Endothelial cell (in vitro differentiated cells): ENCODE results near the gene PURA. TPM values are rescaled to one million over a fixed set of nuclear protein-coding genes. Genes with fewer than 3 reads are reported as not detected.

Source experiments
- DNase-seq: peaks from one replicate; pipeline ENCODE4 v3.0.0; 2021; ENCODE audit warnings: low spot score
- H3K27ac Mint-ChIP-seq: one replicate; pipeline ENCODE4 v1.8.0; 2021; ENCODE audit warnings: mixed read lengths, inconsistent platforms; ENCODE audit not compliant: unreplicated experiment
- H3K27me3 Mint-ChIP-seq: one replicate; pipeline ENCODE4 v1.8.0; 2021; ENCODE audit warnings: mild to moderate bottlenecking, moderate library complexity, mixed read lengths, inconsistent platforms; ENCODE audit not compliant: unreplicated experiment
- H3K36me3 Mint-ChIP-seq: one replicate; pipeline ENCODE4 v1.8.0; 2021; ENCODE audit warnings: mild to moderate bottlenecking, low read depth, mixed read lengths, inconsistent platforms; ENCODE audit not compliant: unreplicated experiment
- H3K4me1 Mint-ChIP-seq: one replicate; pipeline ENCODE4 v1.8.0; 2021; ENCODE audit warnings: mild to moderate bottlenecking, mixed read lengths, inconsistent platforms; ENCODE audit not compliant: unreplicated experiment
- H3K4me3 Mint-ChIP-seq: one replicate; pipeline ENCODE4 v1.8.0; 2021; ENCODE audit warnings: mild to moderate bottlenecking, mixed read lengths, inconsistent platforms; ENCODE audit not compliant: unreplicated experiment
- H3K9me3 Mint-ChIP-seq: one replicate; pipeline ENCODE4 v1.8.0; 2021; ENCODE audit warnings: mixed read lengths, inconsistent platforms; ENCODE audit not compliant: unreplicated experiment
- total RNA-seq: library from RNA; stranded (reverse); fragmentation: NEBNext Ultra II Directional; extraction: Animal tissue kit (Norgen Biotek cat#: 25700); gene quantifications from one replicate; pipeline ENCODE4 v1.2.1, GENCODE V29; 2021; ENCODE audit not compliant: unreplicated experiment
- TF ChIP-seq, protein P1 (sequence below): fragments of 200-600 bp; sonication (generic); IDR thresholded peaks from one replicate; pipeline ENCODE4 v1.5.0; 2021; ENCODE audit warnings: antibody characterized with exemption; ENCODE audit not compliant: unreplicated experiment

The PURA gene
- total RNA-seq, 1 donor from 2014 or later, result 6.2 TPM

DNA sequence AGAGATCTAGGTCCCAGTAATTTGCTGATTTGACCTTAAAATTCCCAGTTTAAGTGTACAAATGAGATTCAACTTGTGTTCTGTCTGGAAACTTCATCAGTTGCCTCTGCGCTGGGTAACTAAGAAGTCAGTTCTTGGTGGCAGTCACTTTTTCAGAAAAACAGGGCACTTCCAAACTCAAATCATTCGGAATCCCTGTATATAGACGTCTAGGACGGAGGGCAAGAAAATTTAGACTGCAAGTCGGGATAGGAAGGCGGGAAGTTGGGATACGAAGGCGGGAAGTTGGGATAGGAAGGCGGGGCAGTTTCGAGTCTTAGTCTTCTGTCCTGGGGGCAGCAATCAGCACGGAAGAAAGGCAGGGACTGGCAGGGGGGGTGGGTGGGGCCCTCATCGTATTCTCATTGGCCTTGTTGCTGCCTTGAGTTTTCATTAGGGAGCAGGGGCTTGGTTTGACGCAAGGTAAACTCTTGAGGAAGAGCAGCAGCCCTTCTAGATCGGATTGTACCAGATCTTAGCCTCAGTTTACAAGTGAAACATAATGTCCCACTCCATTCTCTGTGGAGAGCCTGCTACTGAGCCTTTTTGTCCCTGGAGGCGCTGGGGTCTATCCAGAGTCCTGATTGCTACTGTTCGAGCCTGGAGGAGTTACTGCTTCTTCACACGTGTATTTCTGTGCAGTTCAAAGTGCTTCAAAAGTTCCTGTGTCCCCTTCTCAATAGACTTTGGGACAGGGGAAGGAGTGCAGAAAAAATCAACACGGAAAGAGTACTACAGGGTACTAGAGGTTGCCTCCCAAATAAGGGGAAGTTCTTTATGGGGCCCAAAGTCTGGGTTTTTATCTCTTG lies 2.7 kb upstream of the PURA start:
- H3K27me3 Mint-ChIP-seq, result peaks cover 14% of the 10 kb centered on the region
- TF ChIP-seq, protein P1, sequence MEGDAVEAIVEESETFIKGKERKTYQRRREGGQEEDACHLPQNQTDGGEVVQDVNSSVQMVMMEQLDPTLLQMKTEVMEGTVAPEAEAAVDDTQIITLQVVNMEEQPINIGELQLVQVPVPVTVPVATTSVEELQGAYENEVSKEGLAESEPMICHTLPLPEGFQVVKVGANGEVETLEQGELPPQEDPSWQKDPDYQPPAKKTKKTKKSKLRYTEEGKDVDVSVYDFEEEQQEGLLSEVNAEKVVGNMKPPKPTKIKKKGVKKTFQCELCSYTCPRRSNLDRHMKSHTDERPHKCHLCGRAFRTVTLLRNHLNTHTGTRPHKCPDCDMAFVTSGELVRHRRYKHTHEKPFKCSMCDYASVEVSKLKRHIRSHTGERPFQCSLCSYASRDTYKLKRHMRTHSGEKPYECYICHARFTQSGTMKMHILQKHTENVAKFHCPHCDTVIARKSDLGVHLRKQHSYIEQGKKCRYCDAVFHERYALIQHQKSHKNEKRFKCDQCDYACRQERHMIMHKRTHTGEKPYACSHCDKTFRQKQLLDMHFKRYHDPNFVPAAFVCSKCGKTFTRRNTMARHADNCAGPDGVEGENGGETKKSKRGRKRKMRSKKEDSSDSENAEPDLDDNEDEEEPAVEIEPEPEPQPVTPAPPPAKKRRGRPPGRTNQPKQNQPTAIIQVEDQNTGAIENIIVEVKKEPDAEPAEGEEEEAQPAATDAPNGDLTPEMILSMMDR, result no peak
- no peaks in the 10 kb centered on the region for H3K9me3 Mint-ChIP-seq
- peaks cover 38% of the 10 kb centered on the region for H3K4me1 Mint-ChIP-seq
- H3K4me3 Mint-ChIP-seq, result no peak overlapping the region
- DNase-seq, result peak; percentile 6
- peaks cover 4% of the 10 kb centered on the region for H3K36me3 Mint-ChIP-seq
- peak overlapping the region; percentile 19 for H3K27ac Mint-ChIP-seq

DNA sequence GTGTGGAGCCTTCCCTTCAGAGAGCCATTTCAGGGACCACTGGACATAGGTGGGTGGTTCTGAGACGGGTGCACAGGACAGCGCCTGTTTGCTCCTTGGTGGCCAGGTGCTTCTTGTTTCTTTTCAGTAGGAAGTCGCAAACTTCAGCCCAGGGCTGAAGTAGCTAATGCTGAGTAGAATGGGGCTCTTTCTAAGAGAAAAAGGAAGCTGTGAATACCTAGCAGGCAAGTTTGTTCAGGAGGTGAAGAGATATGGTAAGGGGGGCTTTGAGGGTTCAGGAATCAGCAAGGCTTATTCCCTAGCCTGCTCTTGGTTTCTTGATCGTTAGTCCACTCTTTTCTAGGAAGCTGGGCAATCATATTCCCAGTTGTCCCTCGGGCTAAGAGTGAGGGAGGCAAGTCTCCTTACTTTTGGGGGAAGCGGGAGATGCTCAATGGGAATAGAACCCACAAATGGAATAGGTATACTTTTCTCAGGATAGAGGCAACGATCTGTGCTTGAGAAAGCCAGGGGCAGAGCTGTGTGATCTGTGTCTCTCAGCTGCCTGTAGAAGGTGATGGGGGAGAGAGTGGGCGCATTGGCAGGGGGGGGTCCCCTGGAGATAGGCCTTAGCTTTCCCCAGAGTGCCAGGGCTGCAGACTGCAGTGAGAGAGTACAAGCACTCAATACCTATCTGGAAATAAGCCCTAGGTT lies 1.9 kb upstream of the PURA start:
- Mint-ChIP-seq H3K4me3 (peak overlapping the region; percentile 73), H3K27me3 (peaks cover 14% of the 10 kb centered on the region), H3K36me3 (peaks cover 4% of the 10 kb centered on the region), H3K4me1 (peaks cover 32% of the 10 kb centered on the region), H3K9me3 (no peaks in the 10 kb centered on the region), H3K27ac (no peak overlapping the region)
- DNase-seq, result no peak
- TF ChIP-seq, protein P1, result no peak

DNA sequence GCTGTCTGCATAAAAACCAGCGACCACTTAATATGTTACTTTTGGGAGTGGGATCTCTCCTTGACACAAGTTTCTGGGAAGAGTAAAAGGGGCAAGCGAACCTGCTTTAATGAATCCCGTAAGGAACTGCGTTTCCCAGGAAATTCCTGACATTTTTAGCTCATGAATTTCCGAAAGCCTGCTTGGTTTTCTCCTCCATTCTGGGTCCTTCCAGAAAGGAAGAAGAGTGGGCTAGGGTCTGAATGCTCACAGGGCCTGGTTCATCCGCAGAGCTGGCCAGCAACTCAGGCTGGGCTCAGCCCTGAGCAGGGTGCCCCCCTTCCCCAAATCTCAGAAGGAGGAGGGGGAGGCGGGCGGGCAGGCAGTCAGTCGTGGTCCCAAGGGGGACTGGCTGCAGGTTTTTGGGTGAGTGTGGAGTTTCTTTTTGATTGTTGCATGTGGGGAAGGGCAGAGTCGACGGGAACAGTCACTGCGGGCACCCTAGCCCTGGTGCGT lies 1.2 kb upstream of the PURA start:
- H3K4me1 Mint-ChIP-seq, result peaks cover 30% of the 10 kb centered on the region

DNA sequence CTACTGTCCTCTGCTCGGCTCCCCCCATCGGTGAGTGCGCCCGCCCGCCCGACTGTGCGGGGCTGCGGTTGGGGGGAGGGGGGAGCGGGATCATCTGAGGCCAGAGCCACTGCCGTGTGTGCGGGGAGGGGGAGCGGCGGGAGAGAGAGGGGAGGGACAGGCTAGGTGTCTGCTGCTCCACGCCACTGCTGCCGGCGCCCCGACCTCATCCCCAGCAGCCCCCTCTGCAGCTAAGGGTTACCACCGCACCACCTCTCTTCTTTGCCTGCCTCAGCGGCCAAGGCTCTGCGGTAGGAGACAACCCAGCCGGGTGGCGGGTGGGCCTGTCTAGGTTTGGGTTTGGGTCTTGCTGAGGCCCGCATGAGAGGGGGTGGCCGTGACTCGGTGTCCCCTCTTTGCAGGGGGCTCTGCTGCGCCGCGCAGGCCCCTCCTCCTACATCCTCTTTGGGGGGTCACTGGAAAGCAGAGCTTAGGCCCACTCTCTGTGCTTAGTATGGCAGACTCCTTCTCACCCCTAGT lies 670 bp upstream of the PURA start:
- Mint-ChIP-seq H3K4me3 (peak overlapping the region; percentile 71), H3K4me1 (peaks cover 30% of the 10 kb centered on the region), H3K27me3 (peaks cover 12% of the 10 kb centered on the region), H3K9me3 (no peaks in the 10 kb centered on the region), H3K36me3 (peaks cover 4% of the 10 kb centered on the region), H3K27ac (no peak overlapping the region)
- peak; percentile 27 for DNase-seq
- TF ChIP-seq, protein P1, result no peak

More for the DNA sequence above, 1.2 kb upstream of the PURA start:
- Mint-ChIP-seq H3K9me3 (no peaks in the 10 kb centered on the region), H3K4me3 (peak overlapping the region; percentile 74), H3K27ac (no peak overlapping the region), H3K36me3 (peaks cover 4% of the 10 kb centered on the region), H3K27me3 (peaks cover 14% of the 10 kb centered on the region)
- TF ChIP-seq, protein P1, result no peak
- peak; percentile 7 for DNase-seq
